GM12872 (cell line): ENCODE results near the gene UTP25.

ENCODE experiments used
- CTCF ChIP-seq: IDR thresholded peaks from 3 replicates; pipeline ENCODE4 v1.5.1; 2011; ENCODE audit warnings: low read depth, mild to moderate bottlenecking, low read length, moderate library complexity; ENCODE audit not compliant: insufficient read depth

UTP25 gene

DNA sequence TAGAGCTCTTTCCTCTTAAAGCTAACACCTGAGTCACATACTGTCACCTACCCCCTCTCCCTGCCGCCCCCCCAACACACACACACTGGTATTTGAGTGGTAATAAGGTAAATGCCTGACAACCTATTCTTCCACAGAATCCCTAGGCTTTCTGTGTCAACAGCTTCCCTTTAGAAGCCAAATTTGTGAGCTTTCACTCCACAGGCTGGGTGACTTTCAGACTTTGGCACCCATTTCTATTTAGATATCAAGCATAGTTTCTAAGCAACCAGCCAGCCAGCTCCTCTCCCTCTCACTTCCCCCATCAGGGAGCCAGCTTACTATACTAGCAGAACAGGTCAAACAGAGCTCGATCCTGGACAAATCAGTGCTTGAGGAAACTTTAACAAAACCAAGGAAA lies 40.2 kb upstream of the UTP25 start:
- no peak for TF ChIP-seq CTCF

DNA sequence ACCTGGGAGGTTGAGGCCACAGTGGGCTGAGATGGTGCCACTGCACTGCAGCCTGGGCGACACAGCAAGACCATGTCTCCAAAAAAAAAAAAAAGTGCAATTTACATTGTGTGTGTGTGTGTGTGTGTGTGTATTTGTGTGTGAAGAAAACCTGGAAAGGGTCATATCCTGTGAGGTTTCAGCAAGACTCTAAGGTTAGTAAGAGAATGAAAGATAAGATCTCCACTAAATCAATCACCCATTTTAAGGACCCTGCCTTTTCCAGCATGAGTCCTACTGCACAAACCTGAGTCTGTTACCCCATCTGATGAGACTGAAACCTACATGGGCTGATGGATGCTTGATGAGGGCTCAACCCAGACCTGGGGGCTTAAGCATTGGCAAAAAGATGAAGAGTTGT lies 38.5 kb upstream of the UTP25 start:
- TF ChIP-seq CTCF = no peak

DNA sequence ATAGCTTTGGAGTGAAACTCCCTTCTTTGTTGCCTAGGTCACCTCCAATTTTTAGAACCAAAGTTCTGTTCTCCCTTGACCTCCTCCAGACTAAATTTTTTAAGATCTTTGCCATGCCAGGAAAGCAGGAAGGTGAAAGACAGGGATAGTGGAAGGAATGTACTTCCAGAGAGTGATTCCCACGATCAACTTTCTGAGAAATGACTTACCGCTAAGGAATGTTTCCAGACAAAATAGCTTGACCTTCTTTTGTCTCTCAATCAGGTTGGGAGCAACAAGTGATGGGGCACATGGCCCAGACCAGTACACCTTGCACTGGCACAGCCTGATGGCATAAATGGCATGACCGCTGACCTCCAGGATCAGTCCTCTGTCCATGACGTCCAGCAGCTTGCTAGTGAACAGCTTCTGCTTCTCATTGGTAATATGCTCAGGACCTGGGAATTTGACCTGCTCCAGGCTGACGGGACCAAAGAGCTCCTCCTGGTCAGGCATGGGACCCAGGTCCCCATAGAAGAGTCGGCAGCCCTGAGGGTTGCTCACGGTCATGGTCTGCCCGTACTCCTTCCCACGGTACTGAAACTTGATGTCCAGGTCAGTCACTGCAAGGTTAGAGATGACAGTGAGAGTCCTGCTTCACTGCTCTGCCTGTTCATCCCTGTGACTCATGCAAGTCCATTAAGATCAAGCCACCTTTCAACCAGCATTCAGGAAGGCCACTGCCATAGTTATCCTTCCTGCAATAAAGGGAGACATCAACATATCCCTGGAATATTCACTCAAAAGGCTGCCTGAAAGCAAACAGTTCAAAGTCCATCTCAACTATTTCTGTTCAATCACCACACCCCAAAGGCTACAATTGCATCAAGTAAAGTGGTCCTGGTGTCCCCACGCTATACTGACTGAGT lies 37.2 kb upstream of the UTP25 start:
- TF ChIP-seq CTCF = no peak

DNA sequence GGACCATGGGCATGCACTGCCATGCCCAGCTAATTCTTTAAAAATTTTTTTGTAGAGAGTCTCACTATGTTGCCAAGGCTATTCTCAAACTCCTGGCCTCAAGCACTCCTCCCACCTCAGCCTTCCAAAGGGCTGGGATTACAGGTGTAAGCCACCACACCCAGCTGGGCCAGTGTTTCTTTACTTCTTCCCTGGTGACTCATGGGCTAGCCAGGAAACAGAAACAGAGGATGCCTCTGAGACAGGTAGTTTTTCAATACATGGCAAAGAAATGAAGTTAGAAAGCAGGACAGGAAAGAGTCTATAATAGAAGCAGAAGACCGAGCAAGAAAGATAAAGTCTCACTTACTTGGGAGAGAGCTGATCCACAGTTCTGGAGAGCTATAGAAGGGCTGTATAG lies 35.9 kb upstream of the UTP25 start:
- TF ChIP-seq CTCF = no peak

- peak; percentile 25; the same call in 1 of the 3 replicates for TF ChIP-seq CTCF
These were observed 29.7 kb upstream of the UTP25 start for GRCh38 chr1:209797978-209798639.

- TF ChIP-seq CTCF = no peak
These were observed 26.6 kb upstream of the UTP25 start for GRCh38 chr1:209800984-209801834.
